AG04450 (cell line): Measurements from ENCODE around the gene TLR8. TPM values are rescaled to one million over a fixed set of nuclear protein-coding genes. Genes with fewer than 3 reads are reported as not detected.

Source experiments
- CTCF ChIA-PET: fragments of 300-600, 350-600 bp; formaldehyde crosslinking; extraction: SDS; loops from one replicate; lab custom pipeline; 2022; ENCODE audit warnings: antibody characterized with exemption, inconsistent platforms; lab: Charles Lee
- POLR2A ChIA-PET: fragments of 350-600 bp; formaldehyde crosslinking; extraction: SDS; loops from one replicate; lab custom pipeline; 2021; ENCODE audit warnings: antibody characterized with exemption, inconsistent platforms; lab: Yijun Ruan, JAX
- DNase-seq: peaks from one replicate; pipeline ENCODE4 v3.0.0-alpha.2; 2011; ENCODE audit warnings: low read depth, low spot score
- H3K27ac ChIP-seq: one replicate; pipeline ENCODE4 v1.5.1; 2012; ENCODE audit warnings: low read depth, low read length, control low read depth
- H3K27me3 ChIP-seq: one replicate; pipeline ENCODE4 v1.6.0; 2012; ENCODE audit warnings: low read length; ENCODE audit not compliant: control insufficient read depth, insufficient read depth
- H3K4me3 ChIP-seq: 2 replicates; pipeline ENCODE4 v1.5.1; 2011; ENCODE audit warnings: mild to moderate bottlenecking, low read depth, low read length, control low read depth
- H3K9me3 ChIP-seq: 2 replicates; pipeline ENCODE4 v1.5.1; 2012; ENCODE audit warnings: low read length; ENCODE audit not compliant: control insufficient read depth, insufficient read depth
- polyA minus RNA-seq: library from RNA; depleted of rRNA, polyadenylated mRNA; stranded (reverse); fragments of >200 nt; gene quantifications from 2 replicates; pipeline ENCODE4 v1.2.3, GENCODE V29; 2011; rRNA and poly(A)+ RNA removed
- polyA plus RNA-seq: library from polyadenylated mRNA; depleted of rRNA; stranded (reverse); fragments of >200 nt; gene quantifications from 2 replicates; pipeline ENCODE4 v1.2.3, GENCODE V29; 2011; rRNA removed
- TF ChIP-seq, protein P1 (sequence below): IDR thresholded peaks from 2 replicates; pipeline ENCODE4 v1.5.1; 2011; ENCODE audit warnings: low read depth, low read length, control low read depth, inconsistent platforms

Gene TLR8
- polyA plus RNA-seq (not detected in 2 replicates), polyA minus RNA-seq (not detected in 2 replicates)

DNA sequence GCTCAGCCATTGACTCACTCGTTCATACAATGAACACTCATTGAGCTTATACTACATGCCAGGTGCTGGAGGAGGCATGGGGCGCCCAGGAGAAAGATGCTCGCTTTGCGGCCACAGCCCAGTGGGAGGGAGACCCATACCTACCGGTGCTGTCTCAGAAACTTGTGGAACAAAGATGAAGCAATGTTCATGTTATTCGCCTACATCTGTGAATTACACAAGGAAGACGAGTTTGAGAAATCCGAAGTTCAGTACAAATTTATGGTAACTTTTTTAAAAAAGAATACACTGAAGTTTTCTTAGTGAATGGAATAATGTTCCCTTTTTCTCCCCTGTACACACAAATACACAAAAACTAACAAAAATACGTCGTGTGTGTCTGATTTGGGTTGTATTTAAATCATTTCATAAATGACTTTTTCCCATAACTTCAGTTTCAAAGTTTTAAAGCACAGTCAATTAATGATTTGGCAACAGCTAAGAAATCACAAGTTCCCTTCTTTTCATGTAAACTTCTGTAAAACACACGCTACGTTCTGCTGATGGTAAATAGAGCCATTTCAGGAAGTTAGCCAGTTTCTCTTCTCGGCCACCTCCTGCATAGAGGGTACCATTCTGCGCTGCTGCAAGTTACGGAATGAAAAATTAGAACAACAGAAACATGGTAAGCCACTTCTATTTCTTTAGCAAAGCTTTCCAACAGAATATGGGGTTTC, at the start of gene TLR8:
TLR8 (plus strand) TSS at position 575 of the 716 bp plus-strand sequence; CDS start at position 662, 87 bp downstream.
- Histone ChIP-seq H3K27me3 (no peaks in the 10 kb centered on the region), H3K9me3 (no peaks in the 10 kb centered on the region), H3K4me3 (no peak within 1 kb of the TSS), H3K27ac (no peak within 1 kb of the TSS)
- TF ChIP-seq, protein P1, sequence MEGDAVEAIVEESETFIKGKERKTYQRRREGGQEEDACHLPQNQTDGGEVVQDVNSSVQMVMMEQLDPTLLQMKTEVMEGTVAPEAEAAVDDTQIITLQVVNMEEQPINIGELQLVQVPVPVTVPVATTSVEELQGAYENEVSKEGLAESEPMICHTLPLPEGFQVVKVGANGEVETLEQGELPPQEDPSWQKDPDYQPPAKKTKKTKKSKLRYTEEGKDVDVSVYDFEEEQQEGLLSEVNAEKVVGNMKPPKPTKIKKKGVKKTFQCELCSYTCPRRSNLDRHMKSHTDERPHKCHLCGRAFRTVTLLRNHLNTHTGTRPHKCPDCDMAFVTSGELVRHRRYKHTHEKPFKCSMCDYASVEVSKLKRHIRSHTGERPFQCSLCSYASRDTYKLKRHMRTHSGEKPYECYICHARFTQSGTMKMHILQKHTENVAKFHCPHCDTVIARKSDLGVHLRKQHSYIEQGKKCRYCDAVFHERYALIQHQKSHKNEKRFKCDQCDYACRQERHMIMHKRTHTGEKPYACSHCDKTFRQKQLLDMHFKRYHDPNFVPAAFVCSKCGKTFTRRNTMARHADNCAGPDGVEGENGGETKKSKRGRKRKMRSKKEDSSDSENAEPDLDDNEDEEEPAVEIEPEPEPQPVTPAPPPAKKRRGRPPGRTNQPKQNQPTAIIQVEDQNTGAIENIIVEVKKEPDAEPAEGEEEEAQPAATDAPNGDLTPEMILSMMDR = no peak
- POLR2A ChIA-PET = no interaction called here
- CTCF ChIA-PET = no interaction called here
- no peak for DNase-seq

DNA sequence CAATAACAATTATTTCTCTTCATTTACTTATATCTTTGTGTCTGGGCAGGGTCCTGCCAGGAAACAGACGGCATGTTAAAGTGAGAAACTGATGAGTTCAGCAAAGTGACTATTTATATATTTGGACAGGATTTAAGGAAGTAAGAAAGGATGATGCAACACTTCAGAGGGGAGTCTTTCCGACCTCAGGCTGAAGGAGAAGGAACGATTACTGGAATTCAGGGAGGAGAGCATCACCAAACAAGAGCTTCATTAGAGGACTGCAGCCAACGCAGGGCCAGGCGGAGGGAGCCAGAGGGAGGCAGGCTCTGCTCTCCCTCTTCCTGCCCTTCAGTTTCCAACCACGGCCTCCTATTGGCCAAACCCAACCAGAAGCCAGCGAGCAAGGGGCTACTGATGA, 41.1 kb upstream of the TLR8 start:
- CTCF ChIA-PET = no interaction called here
- no peaks in the 10 kb centered on the region for H3K9me3 ChIP-seq
- POLR2A ChIA-PET = no interaction called here
- TF ChIP-seq, protein P1 = no peak
- no peak overlapping the region for H3K4me3 ChIP-seq
- H3K27ac ChIP-seq = no peak overlapping the region
- no peaks in the 10 kb centered on the region for H3K27me3 ChIP-seq
- no peak for DNase-seq

DNA sequence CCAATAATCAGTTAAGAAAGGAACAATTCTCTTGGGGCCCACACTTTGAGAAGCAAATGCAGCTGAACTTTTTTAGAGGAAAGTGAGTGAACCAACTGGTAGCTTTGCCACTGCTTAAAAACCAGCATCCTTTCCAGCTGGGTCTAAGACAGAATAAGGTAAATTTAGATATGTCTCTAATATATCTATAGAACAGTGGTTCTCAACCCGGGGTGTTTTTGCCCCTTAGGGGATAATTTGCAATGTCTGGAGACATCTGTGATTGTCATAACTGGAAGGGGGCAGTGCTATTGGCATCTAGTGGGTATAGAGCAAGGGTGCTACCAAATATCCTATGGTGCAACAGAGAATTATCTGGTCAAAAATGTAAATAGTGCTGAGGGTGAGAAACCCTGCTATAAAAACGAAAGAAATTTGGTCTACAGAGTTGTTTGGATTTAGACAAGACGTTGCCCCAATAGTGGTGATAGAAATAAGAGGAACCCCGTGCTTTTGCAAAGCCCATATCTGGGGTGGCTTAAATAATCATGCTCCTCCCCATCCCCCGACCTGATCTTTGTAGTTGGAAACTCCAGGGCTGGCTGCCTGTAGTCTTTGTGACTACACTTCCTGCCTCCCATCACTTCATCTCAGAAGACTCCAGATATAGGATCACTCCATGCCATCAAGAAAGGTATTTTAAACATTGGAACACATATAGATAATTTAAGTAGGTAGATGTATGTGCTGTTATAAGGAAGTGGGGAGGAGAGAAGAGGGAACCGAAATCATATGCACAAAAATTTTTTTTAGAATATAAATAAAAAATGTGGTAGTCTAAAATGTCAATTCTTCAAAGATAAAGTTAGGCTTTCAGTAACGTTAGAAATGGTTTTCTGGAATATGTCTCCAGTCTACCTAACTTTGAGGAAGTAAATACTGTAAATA, 39.7 kb upstream of the TLR8 start, which contains the start of gene TLR7:
TLR7 (plus strand) TSS at position 622 of the 927 bp plus-strand sequence. CDS start 507 bp downstream, outside the sequence.
- CTCF ChIA-PET = no interaction called here
- TF ChIP-seq, protein P1 = no peak

DNA sequence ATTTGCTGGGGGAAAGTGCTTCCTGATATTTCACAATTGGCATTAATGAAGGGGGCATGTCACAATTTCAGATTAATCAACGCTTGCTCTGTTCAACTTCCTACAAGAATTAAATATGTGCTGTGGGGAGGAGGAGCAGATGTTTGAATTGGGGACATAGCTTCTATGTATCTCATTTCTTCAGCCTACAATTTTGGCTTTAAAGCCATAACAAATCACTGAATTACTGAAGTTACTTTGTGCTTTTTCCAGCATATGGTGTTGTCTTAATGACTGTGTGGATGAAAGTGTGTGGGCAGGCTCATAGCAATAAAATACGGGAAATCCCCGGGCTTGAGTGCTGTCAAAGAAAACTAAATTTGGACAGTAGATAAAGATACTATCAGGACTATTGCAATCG, 38.7 kb upstream of the TLR8 start:
- DNase-seq = no peak
- H3K27ac ChIP-seq = no peak overlapping the region
- ChIA-PET POLR2A (no interaction called here), CTCF (no interaction called here)
- no peaks in the 10 kb centered on the region for H3K9me3 ChIP-seq
- H3K27me3 ChIP-seq = no peaks in the 10 kb centered on the region
- no peak overlapping the region for H3K4me3 ChIP-seq
- TF ChIP-seq, protein P1 = no peak

More for the DNA sequence above, 39.7 kb upstream of the TLR8 start, which contains the start of gene TLR7:
- no peak for DNase-seq
- Histone ChIP-seq H3K27me3 (no peaks in the 10 kb centered on the region), H3K27ac (no peak within 1 kb of the TSS), H3K4me3 (no peak within 1 kb of the TSS), H3K9me3 (no peaks in the 10 kb centered on the region)
- POLR2A ChIA-PET = no interaction called here
